Lower lobe of right lung (tissue), 2 donors: ENCODE results near the gene HDAC4. TPM values are rescaled to one million over a fixed set of nuclear protein-coding genes. Genes with fewer than 3 reads are reported as not detected.
A peak's percentile ranks its signal among the peaks of the same experiment; 100 is the strongest.

Source experiments
- ATAC-seq, 2 donors: fragments of 200-7000 bp; cut with Tn5 transposase; one replicate each; pipeline ENCODE4 v1.9.1; 2020 to 2022; ENCODE audit warnings: mild to moderate bottlenecking in 2 of 2, moderate library complexity in 2 of 2
- DNase-seq: peaks from one replicate; pipeline ENCODE4 v3.0.0-alpha.2; 2020
- H3K27ac ChIP-seq: fragments of 200-600 bp; one replicate; pipeline ENCODE4 v1.8.0; 2022
- H3K27me3 ChIP-seq: fragments of 200-600 bp; one replicate; pipeline ENCODE4 v1.8.0; 2022; ENCODE audit warnings: low read depth
- H3K36me3 ChIP-seq: fragments of 200-600 bp; one replicate; pipeline ENCODE4 v1.8.0; 2022; ENCODE audit warnings: mild to moderate bottlenecking
- H3K4me1 ChIP-seq: fragments of 200-600 bp; one replicate; pipeline ENCODE4 v1.8.0; 2022
- H3K4me3 ChIP-seq: fragments of 200-600 bp; one replicate; pipeline ENCODE4 v1.8.0; 2022; ENCODE audit warnings: mild to moderate bottlenecking
- H3K9me3 ChIP-seq: fragments of 200-600 bp; one replicate; pipeline ENCODE4 v1.8.0; 2022
- intact Hi-C: fragments of 100-400 bp; cut with DNase I; formaldehyde crosslinking; loops from one replicate; pipeline ENCODE4 v1.11.0; 2022
- total RNA-seq: library from RNA; stranded (reverse); fragmentation: NEBNext Ultra II Directional; extraction: Animal tissue kit (Norgen Biotek cat#: 25700); gene quantifications from one replicate; pipeline ENCODE4 v1.2.1, GENCODE V29; 2021
- TF ChIP-seq, protein P1 (sequence below): fragments of 200-600 bp; IDR thresholded peaks from one replicate; pipeline ENCODE4 v1.8.0; 2022; ENCODE audit warnings: antibody characterized with exemption, mild to moderate bottlenecking
- donor health status: DM: no; HTN: yes; CAD: no; lungs with severe emphysema.

HDAC4 gene
- total RNA-seq, 1 donor from 2014 or later, result 44.9 TPM

DNA sequence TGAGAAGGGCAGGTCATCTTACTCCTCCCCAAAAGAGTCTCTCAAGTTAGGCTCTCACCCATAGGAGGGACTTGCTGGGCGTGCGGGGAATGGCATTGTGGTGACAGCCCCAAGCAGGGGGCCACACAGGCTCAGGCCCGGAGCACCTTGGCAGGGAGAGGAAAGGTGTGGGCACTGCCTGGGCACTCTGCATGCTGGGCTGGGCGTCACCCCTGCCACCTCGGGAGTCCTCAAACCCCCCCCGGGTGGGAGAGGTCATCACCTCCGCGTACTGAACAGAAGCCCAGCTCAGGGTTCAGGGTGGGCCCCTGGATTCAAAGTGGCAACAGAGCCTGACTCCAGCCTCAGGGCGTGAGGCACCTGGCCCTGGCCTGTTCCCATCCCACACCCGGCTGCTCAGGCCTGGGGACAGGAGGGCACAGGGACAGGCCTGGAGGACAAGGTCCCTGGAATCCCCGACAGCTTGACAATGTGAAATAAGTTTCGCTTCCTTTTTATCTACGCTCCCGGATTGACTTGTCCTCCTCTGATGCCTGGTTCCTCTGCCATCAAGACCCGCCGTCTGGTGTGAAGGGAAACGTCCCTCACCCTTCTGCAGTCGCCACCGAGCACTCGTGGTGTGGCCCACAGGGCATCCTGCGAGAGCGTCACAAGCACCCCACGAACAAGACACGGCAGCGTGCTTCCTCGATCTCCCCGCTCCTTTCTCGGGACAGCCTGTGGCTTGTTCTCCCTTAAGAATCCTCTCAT is 97.8 kb downstream of the HDAC4 start:
- ATAC-seq (peak; percentile 19 to 54), DNase-seq (peak; percentile 67)
- Histone ChIP-seq H3K4me3 (no peak overlapping the region), H3K36me3 (no peaks in the 10 kb centered on the region), H3K4me1 (peaks cover 4% of the 10 kb centered on the region), H3K27me3 (no peaks in the 10 kb centered on the region), H3K9me3 (no peaks in the 10 kb centered on the region), H3K27ac (no peak overlapping the region)
- intact Hi-C loops, result no loop called here
- TF ChIP-seq, protein P1, sequence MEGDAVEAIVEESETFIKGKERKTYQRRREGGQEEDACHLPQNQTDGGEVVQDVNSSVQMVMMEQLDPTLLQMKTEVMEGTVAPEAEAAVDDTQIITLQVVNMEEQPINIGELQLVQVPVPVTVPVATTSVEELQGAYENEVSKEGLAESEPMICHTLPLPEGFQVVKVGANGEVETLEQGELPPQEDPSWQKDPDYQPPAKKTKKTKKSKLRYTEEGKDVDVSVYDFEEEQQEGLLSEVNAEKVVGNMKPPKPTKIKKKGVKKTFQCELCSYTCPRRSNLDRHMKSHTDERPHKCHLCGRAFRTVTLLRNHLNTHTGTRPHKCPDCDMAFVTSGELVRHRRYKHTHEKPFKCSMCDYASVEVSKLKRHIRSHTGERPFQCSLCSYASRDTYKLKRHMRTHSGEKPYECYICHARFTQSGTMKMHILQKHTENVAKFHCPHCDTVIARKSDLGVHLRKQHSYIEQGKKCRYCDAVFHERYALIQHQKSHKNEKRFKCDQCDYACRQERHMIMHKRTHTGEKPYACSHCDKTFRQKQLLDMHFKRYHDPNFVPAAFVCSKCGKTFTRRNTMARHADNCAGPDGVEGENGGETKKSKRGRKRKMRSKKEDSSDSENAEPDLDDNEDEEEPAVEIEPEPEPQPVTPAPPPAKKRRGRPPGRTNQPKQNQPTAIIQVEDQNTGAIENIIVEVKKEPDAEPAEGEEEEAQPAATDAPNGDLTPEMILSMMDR, result no peak

DNA sequence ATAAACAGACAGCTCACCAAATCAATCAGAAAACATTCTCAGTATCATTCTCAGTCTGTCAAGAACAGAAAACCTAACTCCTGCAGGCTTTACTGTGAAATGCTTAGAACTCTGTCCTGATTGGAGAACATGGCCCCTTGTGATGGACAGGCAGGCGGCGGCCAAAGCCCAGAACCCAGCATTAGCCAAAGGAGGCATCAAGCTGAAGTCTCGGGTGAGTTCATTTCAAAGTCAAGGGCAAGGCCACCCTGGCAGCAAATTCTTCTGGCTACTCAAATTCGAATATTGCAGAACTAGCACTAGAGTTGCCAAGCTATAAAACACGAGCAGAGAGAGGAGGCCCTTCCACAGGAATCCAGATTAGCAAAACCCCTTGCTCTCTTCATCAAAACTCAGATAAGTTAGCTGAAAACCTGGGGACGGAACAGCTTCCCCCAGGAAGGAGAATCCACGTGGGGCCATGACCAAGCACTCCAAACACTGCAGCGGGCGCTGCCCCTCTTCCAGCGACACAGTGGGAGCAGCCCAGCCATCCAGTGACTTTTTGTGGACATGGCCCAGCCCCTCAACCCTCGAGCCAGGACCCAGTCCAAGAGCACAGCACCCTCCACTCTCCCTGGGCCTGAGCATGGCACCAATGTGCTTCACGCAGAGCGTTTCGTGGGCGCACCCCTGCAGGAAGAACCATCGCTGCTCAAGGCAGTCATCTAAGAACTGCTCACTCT is 98.6 kb downstream of the HDAC4 start:
- no peak for DNase-seq
- TF ChIP-seq, protein P1, result no peak
- Histone ChIP-seq H3K4me3 (no peak overlapping the region), H3K9me3 (no peaks in the 10 kb centered on the region), H3K27me3 (no peaks in the 10 kb centered on the region), H3K36me3 (no peaks in the 10 kb centered on the region), H3K4me1 (no peaks in the 10 kb centered on the region), H3K27ac (no peak overlapping the region)
- no peak for ATAC-seq
- intact Hi-C loops, result no loop called here

DNA sequence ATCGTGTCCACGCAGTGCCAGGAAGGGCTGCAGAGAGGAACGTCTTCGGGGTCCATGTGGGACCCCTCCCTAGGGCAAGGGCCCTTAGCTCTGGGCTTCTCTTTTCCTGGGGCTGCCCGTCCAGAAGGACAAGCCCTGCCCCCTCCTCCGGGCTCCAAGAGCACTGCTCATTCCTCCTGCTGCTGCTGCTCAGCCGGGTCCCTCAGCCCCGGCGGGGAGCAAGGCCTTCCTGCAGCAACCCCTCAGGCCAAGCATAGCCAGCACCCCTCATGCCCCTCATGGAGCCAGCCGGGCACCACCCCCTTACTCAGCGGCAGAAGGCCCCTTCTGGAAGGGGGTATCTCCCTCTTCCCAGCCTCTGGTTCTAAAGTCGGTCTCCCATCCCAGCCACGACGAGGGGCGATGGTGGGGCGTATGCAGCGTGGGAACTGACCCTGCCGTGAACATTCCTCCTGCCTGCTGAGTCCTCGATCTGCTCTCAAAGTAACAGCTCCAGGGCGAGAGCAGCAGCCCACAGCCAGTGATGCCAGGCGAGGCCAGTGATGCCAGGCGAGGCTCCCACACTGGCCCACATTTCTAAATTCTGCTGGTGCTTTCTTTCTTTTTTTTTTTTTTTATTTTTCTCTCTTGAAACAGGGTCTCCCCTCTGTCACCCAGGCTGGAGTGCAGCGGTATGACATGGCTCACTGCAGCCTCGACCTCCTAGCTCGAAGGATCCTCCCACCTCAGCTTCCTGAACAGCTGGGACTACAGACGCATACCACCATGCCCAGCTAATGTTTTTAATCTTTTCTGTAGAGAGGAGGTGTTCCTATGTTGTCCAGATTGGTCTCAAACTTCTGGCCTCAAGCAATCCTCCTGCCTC is 99.7 kb downstream of the HDAC4 start:
- no peak for ATAC-seq

DNA sequence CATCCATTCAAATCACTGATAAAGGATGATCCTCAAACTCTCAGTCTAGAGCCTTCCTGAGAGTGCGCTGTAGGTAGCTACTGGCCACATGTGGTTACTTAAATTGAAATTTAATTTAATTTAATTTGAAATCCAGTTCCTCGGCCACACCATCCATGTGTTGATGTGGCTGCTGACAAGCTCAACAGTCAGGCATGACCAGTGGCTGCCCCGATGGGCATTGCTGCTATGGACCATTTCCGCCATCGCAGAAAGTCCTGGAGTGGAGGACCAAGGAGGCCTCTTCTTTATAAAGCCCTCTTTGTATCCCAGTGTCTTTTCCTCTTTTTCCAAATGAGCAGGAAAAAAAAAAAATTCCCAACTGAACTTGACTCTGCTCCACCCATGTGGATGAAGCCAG is 100.6 kb downstream of the HDAC4 start:
- no peak for ATAC-seq
- TF ChIP-seq, protein P1, result no peak

More for the DNA sequence above, 99.7 kb downstream of the HDAC4 start:
- Histone ChIP-seq H3K4me1 (peaks cover 7% of the 10 kb centered on the region), H3K4me3 (no peak overlapping the region), H3K9me3 (no peaks in the 10 kb centered on the region), H3K27ac (no peak overlapping the region), H3K27me3 (no peaks in the 10 kb centered on the region), H3K36me3 (no peaks in the 10 kb centered on the region)
- TF ChIP-seq, protein P1, result no peak
- no peak for DNase-seq
- intact Hi-C loops, result no loop called here

DNA sequence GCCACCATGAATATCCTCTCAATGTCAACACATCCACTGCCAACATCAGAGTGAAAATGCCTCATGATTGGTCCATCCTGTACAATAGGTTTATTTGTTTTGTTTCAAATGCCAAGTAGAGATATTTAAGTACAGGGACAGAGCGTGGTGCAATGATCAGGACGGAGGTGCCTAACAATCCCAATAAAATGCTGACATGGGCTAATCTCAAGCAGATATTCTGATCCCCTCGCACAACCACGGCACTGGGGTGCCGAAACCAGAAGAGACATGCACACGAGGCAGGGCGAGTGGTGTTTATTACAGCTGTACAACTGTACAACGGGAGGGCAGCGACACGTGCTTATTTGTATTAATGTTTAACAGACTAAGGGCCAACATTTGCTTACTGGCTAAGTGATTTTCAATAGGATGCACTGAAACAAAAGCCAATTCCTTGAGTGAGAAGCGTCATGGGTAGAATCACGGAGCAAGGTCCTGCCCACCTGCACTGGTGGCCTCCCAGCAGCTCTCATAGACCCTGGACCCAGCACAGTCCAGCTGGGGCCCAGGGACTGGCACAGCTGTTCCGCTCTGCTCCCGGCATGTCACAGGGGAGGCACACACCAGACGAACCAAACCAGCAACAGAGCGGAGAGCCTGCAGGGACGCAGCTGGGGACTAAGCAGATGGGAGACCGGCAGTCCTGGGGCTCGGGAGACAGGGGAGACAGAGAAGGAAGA is 101.4 kb downstream of the HDAC4 start:
- Histone ChIP-seq H3K36me3 (no peaks in the 10 kb centered on the region), H3K27me3 (no peaks in the 10 kb centered on the region), H3K9me3 (no peaks in the 10 kb centered on the region), H3K27ac (no peak overlapping the region), H3K4me3 (no peak overlapping the region), H3K4me1 (peaks cover 18% of the 10 kb centered on the region)
- DNase-seq, result no peak
- no peak for ATAC-seq
- TF ChIP-seq, protein P1, result no peak
- intact Hi-C loops, result no loop called here

More for the DNA sequence above, 100.6 kb downstream of the HDAC4 start:
- DNase-seq, result no peak
- Histone ChIP-seq H3K9me3 (no peaks in the 10 kb centered on the region), H3K4me1 (peaks cover 15% of the 10 kb centered on the region), H3K27ac (no peak overlapping the region), H3K27me3 (no peaks in the 10 kb centered on the region), H3K4me3 (no peak overlapping the region), H3K36me3 (no peaks in the 10 kb centered on the region)
- intact Hi-C loops, result no loop called here
